Ishikawa (cell line): ENCODE data around the gene SPACA5.

ENCODE experiments used
- CEBPB ChIP-seq: IDR thresholded peaks from 2 replicates; pipeline ENCODE4 v1.6.1; 2012
- CREB1 ChIP-seq: IDR thresholded peaks from 2 replicates; pipeline ENCODE4 v1.6.1; 2012; ENCODE audit warnings: low read depth
- EGR1 ChIP-seq: IDR thresholded peaks from 2 replicates; pipeline ENCODE4 v1.6.1; 2012
- EP300 ChIP-seq: IDR thresholded peaks from 2 replicates; pipeline ENCODE4 v1.6.1; 2012; ENCODE audit warnings: borderline replicate concordance
- FOXM1 ChIP-seq: IDR thresholded peaks from 2 replicates; pipeline ENCODE4 v1.6.1; 2012; ENCODE audit warnings: low read depth, borderline replicate concordance
- MAX ChIP-seq: IDR thresholded peaks from 2 replicates; pipeline ENCODE4 v1.6.1; 2012
- NFIC ChIP-seq: IDR thresholded peaks from 2 replicates; pipeline ENCODE4 v1.6.1; 2012
- RAD21 ChIP-seq: IDR thresholded peaks from 2 replicates; pipeline ENCODE4 v1.6.1; 2012; ENCODE audit warnings: low read depth
- REST ChIP-seq: IDR thresholded peaks from 2 replicates; pipeline ENCODE4 v1.6.1; 2012; ENCODE audit warnings: low read depth, mild to moderate bottlenecking
- TAF1 ChIP-seq: IDR thresholded peaks from 2 replicates; pipeline ENCODE4 v1.6.1; 2012; ENCODE audit warnings: low read depth, mild to moderate bottlenecking
- TCF12 ChIP-seq: IDR thresholded peaks from 2 replicates; pipeline ENCODE4 v1.6.1; 2012; ENCODE audit warnings: low read depth
- TEAD4 ChIP-seq: IDR thresholded peaks from 2 replicates; pipeline ENCODE4 v1.6.1; 2012
- USF1 ChIP-seq: IDR thresholded peaks from 2 replicates; pipeline ENCODE4 v1.6.1; 2012
- YY1 ChIP-seq: IDR thresholded peaks from 2 replicates; pipeline ENCODE4 v1.6.1; 2012; ENCODE audit warnings: low read depth
- ZBTB7A ChIP-seq: IDR thresholded peaks from 2 replicates; pipeline ENCODE4 v1.6.1; 2012; ENCODE audit warnings: low read depth

Gene SPACA5

GRCh38 chrX:48001260-48001659 lies 5.5 kb upstream of the SPACA5 start:
- TF ChIP-seq CREB1: no peak
- no peak for TF ChIP-seq TCF12
- TF ChIP-seq FOXM1: no peak
- no peak for TF ChIP-seq RAD21

GRCh38 chrX:48002319-48002718 lies 4.5 kb upstream of the SPACA5 start:
- TF ChIP-seq ZBTB7A (no peak), CEBPB (no peak), USF1 (no peak), YY1 (no peak), TAF1 (no peak), MAX (no peak), NFIC (no peak), CREB1 (no peak), RAD21 (no peak)

- TF ChIP-seq ZBTB7A: no peak
- no peak for TF ChIP-seq TCF12
- TF ChIP-seq TAF1: no peak
- no peak for TF ChIP-seq REST
- TF ChIP-seq EP300: no peak
- no peak for TF ChIP-seq MAX
- no peak for TF ChIP-seq NFIC
- TF ChIP-seq YY1: no peak
- no peak for TF ChIP-seq EGR1
- TF ChIP-seq USF1: no peak
- TF ChIP-seq CEBPB: no peak
- no peak for TF ChIP-seq FOXM1
- no peak for TF ChIP-seq TEAD4
- TF ChIP-seq CREB1: no peak
Measured at GRCh38 chrX:48002929-48003328, 3.9 kb upstream of the SPACA5 start.

GRCh38 chrX:48003367-48003757 lies 3.4 kb upstream of the SPACA5 start:
- TF ChIP-seq RAD21: no peak
- no peak for TF ChIP-seq EGR1
- no peak for TF ChIP-seq FOXM1
- TF ChIP-seq MAX: no peak
- no peak for TF ChIP-seq TAF1

GRCh38 chrX:48003758-48004457 lies 2.9 kb upstream of the SPACA5 start, which contains the start of gene ZNF182:
TSS of gene ZNF182 (minus strand) at chrX:48003989. CDS start at chrX:48002609, 1,380 bp downstream.
- TF ChIP-seq TAF1: peak; percentile 58
- peak; percentile 97 for TF ChIP-seq YY1
- no peak for TF ChIP-seq TCF12
- TF ChIP-seq CEBPB: no peak

- TF ChIP-seq FOXM1: no peak
- TF ChIP-seq RAD21: no peak
- TF ChIP-seq YY1: peak; percentile 96
- TF ChIP-seq NFIC: no peak
- no peak for TF ChIP-seq ZBTB7A
- TF ChIP-seq EGR1: peak; percentile 76
- TF ChIP-seq REST: no peak
- no peak for TF ChIP-seq TEAD4
- TF ChIP-seq TAF1: no peak
Measured at GRCh38 chrX:48021026-48021900, 14.5 kb downstream of the SPACA5 start.
